GM19372 (cell line): Measurements from ENCODE around the gene CLBA1.
A peak's percentile ranks its signal among the peaks of the same experiment; 100 is the strongest.
"Not testable (repeated sequence)": the region's sequence is repeated elsewhere in the genome, so short reads cannot be mapped to it uniquely, and the experiment has no call there.

ENCODE experiments used
- ATAC-seq: cut with Tn5 transposase; IDR thresholded peaks from one replicate; pipeline ENCODE4 v1.9.1; 2021; ENCODE audit warnings: mild to moderate bottlenecking, low read depth, moderate library complexity; ENCODE audit not compliant: unreplicated experiment

Gene CLBA1

DNA sequence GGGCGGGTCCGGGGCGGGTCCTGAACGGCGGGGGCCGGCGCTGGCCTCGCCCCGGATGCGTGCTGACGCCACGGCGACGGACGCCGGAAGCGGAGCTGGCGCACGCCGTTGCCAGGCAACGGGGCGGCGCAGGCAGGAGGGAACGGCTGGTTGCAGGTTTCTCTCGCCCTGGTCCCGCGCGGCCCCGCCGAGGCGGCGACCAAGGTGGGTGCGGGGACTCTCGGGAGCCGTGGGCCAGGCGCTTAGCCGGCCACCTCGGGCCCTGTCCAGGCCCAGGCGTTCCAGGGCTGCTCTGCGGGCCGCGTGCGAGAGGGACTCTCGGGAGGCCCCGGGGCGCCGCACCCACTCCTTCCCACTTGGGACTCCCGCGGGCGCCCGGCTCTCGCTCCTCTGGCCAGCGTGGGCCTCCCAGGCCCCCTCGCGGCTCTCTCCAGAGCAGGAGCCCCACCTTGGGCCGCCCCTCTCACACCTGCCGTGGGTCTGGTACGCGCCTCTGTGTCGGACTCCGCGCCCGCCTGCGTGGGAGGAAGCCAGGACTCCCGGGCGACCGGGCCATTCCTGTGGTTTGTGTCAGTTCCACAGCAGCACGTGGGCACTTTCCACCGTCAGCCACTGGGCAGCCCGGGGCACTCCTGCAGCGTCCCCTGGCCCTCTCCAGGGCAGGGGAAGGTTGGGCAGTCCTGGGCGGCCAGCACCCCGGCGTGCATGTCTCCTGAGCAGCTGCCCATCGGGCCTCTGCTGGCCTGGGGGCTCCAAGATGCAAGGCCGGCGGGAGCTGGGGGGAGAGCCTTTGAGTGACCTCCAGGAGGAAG is at the start of gene CLBA1:
Gene CLBA1 (plus strand): TSS at position 114 of the 812 bp plus-strand sequence. CDS start 644 bp downstream, at position 758.
- ATAC-seq: peak; percentile 97

DNA sequence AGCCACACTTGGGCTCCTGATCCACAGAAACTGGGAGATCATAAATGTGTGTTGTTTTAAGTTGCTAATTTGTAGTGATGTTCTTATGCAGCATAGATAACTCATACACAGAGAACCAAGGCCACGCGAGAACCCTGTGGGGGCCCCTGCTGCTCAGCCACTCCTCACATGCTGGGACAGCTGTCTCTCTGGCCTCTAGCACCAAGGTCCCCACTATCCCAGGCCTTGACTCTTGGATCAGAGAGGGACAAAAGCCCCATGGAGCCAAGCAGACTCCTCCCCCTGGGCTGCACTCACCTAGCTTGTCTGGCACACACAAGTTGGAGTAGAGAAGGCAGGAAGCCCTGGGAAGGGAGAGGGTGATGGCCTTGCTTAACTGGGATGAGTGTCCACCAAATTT is 49.6 kb upstream of the CLBA1 start:
- no peak for ATAC-seq

DNA sequence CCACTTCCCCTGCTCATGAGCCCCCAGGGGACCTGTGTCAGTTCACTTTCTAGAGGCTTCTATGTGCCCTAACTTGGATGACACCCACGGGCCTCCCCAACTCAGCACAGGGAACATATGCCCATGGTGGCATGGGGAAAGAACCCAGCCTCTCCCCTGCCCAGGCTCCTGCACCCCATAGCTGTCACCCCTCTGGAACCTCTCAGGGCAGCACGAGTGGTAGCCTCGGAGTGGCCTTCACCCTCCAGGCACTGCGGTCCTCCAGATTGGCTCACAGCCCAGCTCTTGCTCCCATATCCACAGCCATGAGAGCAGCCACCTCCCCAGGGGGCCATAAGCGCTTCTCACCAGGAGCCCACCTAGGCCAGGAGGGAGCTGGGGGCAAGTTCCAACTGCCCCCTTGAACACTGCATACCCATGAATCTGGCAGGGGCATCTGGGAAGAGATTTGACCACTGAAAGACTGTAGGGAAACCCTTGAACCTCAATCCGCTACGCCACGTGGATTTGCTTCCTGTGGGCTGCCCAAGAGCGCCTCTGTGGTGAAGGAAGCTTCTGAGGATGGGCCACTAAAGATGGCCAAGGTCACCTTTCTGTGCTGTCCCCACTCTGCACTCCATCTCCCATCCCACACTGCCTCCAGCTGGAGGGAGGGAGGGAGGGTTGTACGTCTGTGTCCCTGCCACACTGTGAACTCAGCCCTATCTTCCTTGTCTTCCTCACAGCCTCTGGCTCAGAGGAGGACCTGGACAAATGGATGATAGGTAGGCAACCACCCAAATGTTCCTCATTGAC is 49.0 kb upstream of the CLBA1 start:
- ATAC-seq: no peak

DNA sequence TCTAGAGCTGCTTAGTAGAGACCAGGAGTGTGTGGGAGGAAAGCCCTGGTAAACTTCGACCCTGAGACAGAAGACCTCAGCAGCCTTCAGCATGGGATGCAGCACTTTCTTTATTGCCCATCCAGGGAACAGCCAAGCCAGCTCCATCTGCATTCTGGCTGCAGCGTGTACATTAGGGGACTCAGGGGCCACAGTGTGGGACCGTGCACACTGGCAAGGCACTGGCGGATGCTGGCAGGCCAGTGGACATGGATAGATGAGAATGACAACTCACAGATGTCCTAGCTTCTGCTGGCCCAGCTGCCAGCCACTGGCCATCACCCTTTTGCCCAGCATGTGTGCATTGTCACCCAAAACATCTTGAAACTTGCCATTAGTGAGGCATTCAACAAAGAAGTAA is 48.4 kb upstream of the CLBA1 start:
- ATAC-seq: no peak

DNA sequence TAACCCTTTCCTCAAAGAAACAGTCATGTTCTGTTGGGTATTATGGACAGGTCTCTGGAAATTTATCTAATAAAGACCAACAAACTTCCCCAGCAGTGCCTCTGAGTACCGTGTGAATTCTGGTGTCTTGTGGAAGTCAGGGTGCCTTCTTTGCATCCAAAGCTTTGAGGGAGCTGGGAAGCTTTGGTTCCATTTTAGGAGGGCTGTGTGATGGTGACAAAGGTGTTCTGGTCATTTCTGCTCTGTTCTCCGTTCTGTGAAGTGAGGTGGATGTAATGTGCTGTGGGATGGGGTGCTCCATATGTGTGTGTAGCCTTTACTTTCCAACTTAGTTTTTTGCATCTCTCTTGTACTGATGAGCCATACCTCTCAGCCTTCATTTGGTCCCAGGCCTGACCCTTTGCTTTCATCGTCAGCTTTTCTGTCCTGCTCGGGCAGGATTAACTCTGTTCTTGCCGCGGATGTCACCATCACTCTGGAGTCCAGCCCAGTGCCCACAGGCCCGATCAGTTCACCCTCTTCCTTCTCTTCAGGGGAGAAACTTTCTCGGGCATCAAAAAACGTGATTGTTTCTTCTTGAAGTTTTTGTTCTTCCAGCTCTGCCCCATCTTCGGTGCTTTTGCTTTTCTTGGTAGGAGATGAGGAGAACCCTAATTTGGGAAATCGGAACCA is 47.8 kb upstream of the CLBA1 start:
- no peak for ATAC-seq

DNA sequence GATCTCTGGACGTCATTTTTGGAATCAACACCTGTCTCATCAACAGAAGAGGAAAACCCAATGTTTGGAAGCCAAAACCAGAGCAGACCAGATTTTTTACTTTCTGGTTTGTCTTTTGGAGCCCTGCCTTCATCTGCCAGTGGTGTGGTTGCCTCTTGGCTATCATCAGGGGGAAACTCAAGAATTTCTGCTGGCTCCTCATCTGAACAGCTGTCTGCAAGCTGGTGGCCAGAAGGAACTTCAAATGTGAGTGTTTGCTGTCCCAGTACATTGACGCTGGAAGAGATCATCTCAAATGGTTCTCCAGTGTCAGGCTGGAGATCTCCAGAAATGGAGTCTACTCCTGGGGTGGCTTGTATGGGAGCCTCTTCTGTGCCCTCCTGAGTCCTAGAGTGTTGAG is 47.2 kb upstream of the CLBA1 start:
- no peak for ATAC-seq

DNA sequence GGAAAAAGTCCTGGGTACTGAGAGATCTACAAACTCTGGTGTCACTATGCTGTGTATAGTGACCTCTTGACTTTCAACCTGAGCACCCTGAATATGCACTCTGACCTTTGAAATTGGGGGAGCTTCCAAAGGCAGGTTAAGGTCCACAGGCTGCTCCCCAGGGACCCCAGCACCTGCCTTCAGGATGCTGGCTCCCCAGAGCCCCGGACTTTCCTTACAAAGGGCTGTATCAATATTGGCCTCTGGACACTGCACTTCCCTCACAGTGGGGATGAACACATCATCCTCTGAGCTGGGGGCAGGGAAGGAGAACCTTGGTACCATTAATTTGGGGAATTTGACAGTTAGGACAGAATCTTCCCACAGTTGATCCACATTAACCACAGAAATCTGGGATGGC is 46.6 kb upstream of the CLBA1 start:
- no peak for ATAC-seq

DNA sequence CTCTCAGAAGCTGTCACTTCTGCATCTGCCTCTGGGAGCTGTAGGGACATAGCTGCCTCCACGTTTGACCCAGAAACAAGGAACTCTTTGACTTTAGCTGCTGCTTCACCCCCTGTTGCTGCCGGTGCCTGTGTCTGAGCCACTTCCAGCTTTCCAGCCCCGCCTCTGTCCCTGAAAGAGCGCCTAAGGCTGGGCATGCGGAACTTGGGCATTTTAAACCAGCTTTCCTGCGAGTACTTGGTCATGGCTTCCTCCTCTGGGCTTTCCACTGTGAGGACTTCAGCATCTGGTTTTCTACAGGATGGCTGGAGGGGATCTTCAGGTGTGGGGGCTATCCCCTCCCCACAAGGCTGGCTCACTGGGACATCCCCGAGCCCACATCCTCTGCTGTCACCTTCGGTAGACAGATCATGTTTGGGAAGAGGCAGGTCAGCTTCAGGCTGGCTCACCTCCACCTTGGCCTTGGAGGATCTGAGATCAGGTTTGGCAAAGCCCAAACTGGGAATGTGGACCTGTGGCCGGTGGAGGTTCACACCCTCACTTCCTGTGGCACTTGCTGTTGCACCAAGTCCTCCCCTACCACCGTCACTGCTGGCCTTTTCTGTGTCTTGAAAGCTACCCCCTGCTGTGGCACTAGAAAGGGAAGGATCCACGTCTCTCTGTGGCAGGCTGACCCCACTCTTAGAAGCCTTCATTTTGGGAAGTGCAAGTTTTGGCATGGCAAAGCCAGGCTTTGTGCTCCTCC is 45.8 kb upstream of the CLBA1 start:
- ATAC-seq: no peak

DNA sequence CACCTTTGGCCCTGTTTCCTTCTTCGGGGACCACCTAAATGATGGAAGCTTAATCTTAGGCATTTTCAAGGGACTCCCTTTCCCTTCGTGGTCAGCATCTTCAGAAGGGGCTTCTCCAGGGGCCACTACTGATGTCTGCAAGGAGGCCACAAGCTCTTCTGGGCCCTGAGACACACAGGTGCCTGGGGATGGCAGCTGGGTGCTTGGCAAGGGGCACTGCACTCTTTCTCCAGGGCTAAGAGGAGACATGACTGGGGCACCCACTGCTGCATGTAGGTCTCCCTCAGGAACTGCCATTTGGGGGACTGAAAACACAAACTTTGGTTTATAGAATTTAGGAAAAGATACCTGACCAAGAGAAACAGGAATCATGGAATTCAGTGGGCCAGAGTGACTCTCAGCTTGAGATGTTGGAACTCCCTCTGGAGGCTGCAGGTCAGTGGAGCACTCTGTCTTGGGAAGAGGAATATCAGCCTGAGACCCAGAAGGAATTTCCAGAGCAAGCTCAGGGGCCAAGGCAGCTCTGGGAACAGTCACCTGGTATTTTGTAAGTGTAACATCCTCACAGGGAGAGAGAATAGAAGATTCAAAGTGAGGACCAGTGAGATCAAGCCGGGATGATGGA is 45.0 kb upstream of the CLBA1 start:
- ATAC-seq: no peak

DNA sequence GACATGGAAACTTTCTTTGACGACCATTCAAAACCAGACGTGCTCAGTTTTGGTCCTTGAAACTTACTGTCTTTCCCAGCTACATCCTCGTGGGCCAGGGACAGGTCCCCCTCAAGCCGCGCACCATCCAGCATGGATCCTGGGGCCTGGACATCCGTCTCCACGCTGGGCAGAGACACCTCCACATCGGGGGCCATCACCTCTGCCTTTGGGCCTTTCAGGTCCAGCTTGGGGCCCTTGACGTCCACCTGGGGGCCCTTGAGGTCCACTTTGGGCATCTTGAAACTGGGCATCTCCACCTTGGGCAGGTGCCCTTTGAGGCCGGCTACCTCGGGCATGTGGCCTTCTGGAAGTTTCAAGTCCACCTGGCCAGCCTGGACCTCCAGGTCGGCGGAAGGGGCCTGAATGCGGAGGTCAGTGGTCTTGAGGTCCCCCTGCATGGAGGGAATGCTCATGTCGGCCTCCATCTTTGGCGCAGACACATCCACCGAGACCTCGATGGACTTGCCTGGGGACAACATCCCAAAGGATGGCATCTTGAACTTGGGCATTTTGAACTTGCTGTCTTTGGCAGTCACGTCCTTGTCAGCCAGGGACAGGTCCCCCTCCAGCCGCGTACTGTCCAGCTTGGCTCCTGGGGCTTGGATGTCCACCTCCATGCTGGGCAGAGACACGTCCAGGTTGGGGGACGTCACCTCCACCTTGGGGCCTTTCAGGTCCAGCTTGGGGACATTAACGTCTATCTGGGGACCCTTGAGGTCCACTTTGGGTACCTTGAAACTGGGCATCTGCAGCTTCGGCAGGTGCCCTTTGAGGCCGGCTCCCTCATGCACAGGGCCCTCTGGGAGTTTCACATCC is 43.9 kb upstream of the CLBA1 start:
- no peak for ATAC-seq

DNA sequence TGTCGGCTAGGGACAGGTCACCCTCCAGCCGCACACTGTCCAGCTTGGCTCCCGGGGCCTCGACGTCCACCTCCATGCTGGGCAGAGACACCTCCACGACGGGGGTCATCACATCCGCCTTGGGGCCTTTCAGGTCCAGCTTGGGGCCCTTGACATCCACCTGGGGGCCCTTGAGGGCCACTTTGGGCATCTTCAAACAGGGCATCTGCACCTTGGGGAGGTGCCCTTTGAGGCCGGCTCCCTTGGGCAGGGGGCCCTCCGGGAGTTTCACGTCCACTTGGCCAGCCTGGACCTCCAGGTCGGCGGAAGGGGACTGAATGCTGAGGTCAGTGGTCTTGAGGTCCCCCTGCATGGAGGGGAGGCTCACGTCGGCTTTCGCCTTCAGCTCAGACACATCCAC is 43.0 kb upstream of the CLBA1 start:
- ATAC-seq: no peak

DNA sequence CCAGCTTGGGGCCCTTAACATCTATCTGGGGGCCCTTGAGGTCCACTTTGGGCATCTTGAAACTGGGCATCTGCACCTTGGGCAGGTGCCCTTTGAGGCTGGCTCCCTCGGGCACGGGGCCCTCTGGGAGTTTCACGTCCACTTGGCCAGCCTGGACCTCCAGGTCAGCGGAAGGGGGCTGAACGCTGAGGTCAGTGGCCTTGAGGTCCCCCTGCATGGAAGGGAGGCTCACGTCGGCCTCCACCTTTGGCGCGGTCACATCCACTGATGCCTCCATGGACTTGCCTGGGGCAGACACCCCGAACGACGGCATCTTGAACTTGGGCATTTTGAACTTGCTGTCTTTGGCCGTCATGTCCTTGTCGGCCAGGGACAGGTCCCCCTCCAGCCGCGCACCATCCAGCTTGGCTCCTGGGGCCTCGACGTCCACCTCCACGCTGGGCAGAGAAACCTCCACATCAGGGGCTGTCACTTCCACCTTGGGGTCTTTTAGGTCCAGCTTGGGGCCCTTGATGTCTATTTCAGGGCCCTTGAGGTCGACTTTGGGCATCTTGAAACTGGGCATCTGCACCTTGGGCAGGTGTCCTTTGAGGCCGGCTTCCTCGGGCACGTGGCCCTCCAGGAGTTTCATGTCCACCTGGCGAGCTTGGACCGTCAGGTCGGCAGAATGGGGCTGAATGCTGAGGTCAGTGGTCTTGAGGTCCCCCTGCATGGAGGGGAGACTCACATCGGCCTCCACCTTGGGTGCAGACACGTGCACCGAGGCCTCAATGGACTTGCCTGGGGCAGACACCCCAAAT is 42.2 kb upstream of the CLBA1 start:
- not testable (repeated sequence) for ATAC-seq

DNA sequence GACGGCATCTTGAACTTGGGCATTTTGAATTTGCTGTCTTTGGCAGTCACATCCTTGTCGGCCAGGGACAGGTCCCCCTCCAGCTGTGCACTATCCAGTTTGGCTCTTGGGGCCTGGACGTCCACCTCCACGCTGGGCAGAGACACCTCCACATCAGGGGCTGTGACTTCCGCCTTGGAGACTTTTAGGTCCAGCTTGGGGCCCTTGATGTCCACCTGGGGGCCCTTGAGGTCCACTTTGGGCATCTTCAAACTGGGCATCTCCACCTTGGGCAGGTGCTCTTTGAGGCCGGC is 41.6 kb upstream of the CLBA1 start:
- not testable (repeated sequence) for ATAC-seq

DNA sequence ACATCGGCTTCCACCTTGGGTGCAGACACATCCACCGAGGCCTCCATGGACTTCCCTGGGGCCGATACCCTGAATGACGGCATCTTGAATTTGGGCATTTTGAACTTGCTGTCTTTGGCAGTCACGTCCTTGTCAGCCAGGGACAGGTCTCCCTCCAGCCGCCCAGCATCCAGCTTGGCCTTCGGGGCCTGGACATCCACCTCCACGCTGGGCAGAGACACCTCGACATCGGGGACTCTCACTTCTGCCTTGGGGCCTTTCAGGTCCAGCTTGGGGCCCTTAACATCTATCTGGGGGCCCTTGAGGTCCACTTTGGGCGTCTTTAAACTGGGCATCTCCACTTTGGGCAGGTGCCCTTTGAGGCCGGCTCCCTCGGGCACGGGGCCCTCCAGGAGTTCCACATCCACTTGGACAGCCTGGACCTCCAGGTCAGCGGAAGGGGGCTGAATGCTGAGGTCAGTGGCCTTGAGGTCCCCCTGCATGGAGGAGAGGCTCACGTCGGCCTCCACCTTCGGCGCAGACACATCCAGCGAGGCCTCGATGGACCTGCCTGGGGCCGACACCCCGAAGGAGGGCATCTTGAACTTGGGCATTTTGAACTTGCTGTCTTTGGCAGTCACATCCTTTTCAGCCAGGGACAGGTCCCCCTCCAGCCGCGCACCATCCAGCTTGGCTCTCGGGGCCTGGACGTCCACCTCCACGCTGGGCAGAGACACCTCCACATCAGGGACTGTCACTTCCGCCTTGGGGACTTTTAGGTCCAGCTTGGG is 41.0 kb upstream of the CLBA1 start:
- ATAC-seq: not testable (repeated sequence)

DNA sequence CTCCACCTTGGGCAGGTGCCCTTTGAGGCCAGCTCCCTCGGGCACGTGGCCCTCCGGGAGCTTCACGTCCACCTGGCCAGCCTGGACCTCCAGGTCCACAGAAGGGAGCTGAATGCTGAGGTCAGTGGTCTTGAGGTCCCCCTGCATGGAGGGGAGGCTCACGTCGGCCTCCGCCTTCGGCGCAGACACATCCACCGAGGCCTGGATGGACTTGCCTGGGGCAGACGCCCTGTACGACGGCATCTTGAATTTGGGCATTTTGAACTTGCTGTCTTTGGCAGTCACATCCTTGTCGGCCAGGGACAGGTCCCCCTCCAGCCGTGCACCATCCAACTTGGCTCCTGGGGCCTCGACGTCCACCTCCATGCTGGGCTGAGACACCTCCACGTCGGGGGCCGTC is 40.3 kb upstream of the CLBA1 start:
- ATAC-seq: not testable (repeated sequence)

DNA sequence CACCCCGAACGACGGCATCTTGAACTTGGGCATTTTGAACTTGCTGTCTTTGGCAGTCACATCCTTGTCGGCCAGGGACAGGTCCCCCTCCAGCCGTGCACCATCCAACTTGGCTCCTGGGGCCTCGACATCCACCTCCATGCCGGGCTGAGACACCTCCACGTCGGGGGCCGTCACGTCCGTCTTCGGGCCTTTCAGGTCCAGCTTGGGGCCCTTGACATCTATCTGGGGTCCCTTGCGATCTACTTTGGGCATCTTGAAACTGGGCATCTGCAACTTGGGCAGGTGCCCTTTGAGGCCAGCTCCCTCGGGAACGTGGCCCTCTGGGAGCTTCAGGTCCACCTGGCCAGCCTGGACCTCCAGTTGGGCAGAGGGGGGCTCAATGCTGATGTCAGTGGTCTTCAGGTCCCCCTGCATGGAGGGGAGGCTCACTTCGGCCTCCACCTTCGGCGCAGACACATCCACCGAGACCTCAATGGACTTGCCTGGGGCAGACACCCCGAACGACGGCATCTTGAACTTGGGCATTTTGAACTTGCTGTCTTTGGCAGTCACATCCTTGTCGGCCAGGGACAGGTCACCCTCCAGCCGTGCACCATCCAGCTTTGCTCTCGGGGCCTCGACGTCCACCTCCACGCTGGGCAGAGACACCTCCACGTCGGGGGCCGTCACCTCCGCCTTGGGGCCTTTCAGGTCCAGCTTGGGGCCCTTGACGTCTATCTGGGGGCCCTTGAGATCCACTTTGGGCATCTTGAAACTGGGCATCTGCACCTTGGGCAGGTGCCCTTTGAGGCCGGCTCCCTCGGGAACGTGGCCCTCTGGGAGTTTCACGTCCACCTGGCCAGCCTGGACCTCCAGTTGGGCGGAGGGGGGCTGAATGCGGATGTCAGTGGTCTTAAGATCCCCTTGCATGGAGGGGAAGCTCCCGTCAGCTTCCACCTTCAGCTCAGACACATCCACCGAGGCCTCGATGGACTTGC is 39.3 kb upstream of the CLBA1 start:
- ATAC-seq: not testable (repeated sequence)

DNA sequence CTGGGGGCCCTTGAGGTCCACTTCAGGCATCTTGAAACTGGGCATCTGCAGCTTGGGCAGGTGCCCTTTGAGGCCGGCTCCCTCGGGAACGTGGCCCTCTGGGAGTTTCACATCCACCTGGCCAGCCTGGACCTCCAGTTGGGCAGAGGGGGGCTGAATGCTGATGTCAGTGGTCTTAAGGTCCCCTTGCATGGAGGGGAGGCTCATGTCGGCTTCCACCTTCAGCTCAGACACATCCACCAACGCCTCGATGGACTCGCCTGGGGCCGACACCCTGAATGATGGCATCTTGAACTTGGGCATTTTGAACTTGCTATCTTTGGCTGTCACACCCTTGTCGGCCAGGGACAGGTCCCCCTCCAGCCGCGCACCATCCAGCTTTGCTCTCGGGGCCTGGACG is 38.4 kb upstream of the CLBA1 start:
- not testable (repeated sequence) for ATAC-seq
